ENCODE data around the gene ATG101. TPM values are rescaled to one million over a fixed set of nuclear protein-coding genes. Genes with fewer than 3 reads are reported as not detected.

ATG101 gene
- total RNA-seq, 4 donors from 2014 or later = 40.7 to 61.1 (median 48.0) TPM

DNA sequence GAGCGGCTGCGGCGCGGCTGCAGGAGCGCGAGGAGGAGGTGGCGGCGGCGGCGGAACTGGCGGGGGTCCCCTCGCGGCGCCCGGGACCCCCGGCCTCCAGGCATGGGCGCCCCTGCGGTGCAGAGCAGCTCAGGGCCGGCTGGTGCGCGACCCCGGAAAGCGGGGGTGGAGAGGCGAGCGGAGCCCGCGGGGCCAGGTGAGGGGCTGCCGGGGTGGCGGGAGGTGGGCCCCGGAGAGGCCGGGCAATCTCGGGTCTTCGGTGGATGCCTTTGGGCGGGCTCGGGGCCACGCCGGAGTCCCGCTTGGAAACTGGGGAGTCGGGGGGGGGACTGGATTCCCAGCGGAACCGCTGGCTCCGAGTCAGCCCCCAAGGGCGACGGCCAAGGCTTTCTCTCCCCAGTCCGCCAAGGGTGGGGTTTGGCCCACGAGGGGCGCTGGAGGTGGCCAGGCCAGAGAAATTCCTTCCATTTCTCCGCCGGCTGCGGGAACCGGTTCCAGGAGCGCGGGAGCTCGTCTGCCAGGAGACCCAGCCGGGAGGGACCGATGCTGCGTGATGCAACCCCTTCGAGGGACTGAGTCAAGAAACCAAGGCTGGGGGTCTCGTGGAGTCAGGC is 32.4 kb upstream of the ATG101 start:
- Histone ChIP-seq H3K27me3 (no peaks in the 10 kb centered on the region), H3K4me3 (replicated peaks in 1 of 3) (peak overlapping the region; percentile 74 to 83 (median 81)), H3K36me3 (no peaks in the 10 kb centered on the region), H3K9me3 (no peaks in the 10 kb centered on the region), H3K27ac (peak overlapping the region; percentile 86 to 98 (median 95)), H3K4me1 (peaks cover 36 to 68% of the 10 kb centered on the region in 2 donors)
- intact Hi-C loops (cut with DNase I) = no loop called here
- no peak for TF ChIP-seq POLR2A (IDR thresholded peaks at IDR 0.05)
- TF ChIP-seq CTCF (IDR thresholded peaks at IDR 0.05) = no peak
- 0 to 1% methylated on average over 16 of the region's 59 CpGs for WGBS, 2 donors
- peak; percentile 68 to 75 for DNase-seq

GRCh38 chr12:52038447-52038846 is 31.3 kb upstream of the ATG101 start:
- Histone ChIP-seq H3K9me3 (no peaks in the 10 kb centered on the region), H3K27me3 (no peaks in the 10 kb centered on the region), H3K27ac (peak overlapping the region; percentile 86 to 98 (median 95)), H3K4me1 (peaks cover 40 to 73% of the 10 kb centered on the region in 2 donors), H3K4me3 (replicated peaks in 1 of 3) (peak overlapping the region in 1 of 3 donors; percentile 81), H3K36me3 (no peaks in the 10 kb centered on the region)
- DNase-seq = no peak
- WGBS, 2 donors = 57 to 64% methylated on average over 6 of the region's 6 CpGs
- intact Hi-C loops (cut with DNase I) = no loop called here
- peak in 1 of 2 donors; percentile 43 for TF ChIP-seq POLR2A (IDR thresholded peaks at IDR 0.05)
- peak in 1 of 6 experiments; percentile 4 for TF ChIP-seq CTCF (IDR thresholded peaks at IDR 0.05)

- intact Hi-C loops (cut with DNase I) = no loop called here
- no peaks in the 10 kb centered on the region for H3K9me3 ChIP-seq
- H3K4me1 ChIP-seq = peaks cover 53 to 86% of the 10 kb centered on the region in 2 donors
- no peaks in the 10 kb centered on the region for H3K27me3 ChIP-seq
- peak overlapping the region; percentile 95 to 98 (median 95) for H3K27ac ChIP-seq
- no peak for DNase-seq
- no peak overlapping the region for H3K4me3 ChIP-seq (replicated peaks in 1 of 3)
- 77 to 92% methylated on average over 3 of the region's 3 CpGs for WGBS, 2 donors
- TF ChIP-seq POLR2A (IDR thresholded peaks at IDR 0.05) (no peak), CTCF (IDR thresholded peaks at IDR 0.05) (no peak)
- no peaks in the 10 kb centered on the region for H3K36me3 ChIP-seq
These were observed 28.7 kb upstream of the ATG101 start for GRCh38 chr12:52041035-52041434.

DNA sequence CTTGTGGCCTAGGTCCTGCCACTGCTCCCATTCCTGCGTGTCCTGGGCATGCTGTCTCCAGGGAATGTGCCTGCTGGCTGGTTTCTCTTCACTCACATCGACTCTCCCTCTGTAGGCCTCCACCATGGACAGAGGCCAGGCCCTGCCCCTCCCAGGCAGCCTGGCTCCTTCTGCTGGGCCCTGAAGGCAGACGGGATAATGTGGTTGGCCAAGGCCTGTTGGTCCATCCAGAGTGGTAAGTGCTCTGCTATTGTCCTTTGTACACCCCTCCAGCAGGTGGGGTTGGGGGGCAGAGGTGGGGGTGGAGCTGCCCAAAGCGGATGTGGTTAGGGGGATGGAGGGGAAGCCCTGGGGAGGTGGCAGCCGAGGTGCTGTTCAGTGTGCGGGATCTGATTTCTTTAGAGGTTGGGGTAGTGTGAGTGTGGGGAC is 28.1 kb upstream of the ATG101 start:
- Histone ChIP-seq H3K4me1 (peaks cover 46 to 86% of the 10 kb centered on the region in 2 donors), H3K9me3 (no peaks in the 10 kb centered on the region), H3K27ac (peak overlapping the region; percentile 95 to 98 (median 95)), H3K27me3 (no peaks in the 10 kb centered on the region), H3K4me3 (replicated peaks in 1 of 3) (no peak overlapping the region), H3K36me3 (no peaks in the 10 kb centered on the region)
- DNase-seq = peak; percentile 55 to 62
- TF ChIP-seq POLR2A (IDR thresholded peaks at IDR 0.05) (no peak), CTCF (IDR thresholded peaks at IDR 0.05) (no peak)
- 51 to 64% methylated on average over 5 of the region's 6 CpGs for WGBS, 2 donors
- intact Hi-C loops (cut with DNase I) = no loop called here

DNA sequence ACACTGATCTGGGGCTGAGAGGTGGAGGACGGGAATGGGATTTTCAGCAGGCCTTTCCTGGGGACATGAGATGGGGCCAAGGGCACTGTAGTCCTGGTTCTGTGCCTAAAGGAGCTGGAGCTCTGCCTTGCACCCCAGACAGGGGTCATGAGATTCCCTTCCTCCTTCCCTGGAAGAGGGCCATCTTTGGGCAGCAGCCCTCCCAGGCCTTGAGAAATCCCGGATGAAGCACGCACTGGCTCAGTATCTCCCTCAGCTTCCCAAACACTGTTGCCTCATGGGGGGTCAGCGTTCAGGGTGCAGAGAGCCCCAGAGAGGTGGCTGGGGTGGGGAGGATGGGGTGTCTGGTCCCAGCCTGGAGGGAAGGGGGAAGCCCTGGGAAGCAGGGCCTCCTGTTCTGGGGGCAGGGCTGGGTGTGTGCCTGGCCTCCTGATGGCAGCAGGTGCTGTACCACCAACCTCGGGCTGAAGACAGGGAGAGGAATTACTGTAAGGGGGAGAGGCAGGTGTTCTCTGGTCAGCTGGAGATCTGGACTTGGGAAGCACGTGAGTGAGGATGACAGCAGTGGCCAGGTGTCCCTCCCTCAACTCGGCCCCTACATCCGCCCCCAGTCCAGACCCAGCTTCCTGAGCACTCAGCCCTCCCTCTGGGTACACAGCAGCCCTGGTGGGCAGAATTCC is 26.9 kb upstream of the ATG101 start:
- no peaks in the 10 kb centered on the region for H3K36me3 ChIP-seq
- H3K4me3 ChIP-seq (replicated peaks in 1 of 3) = no peak overlapping the region
- peak overlapping the region; percentile 95 to 98 (median 95) for H3K27ac ChIP-seq
- DNase-seq = no peak
- no peak for TF ChIP-seq POLR2A (IDR thresholded peaks at IDR 0.05)
- TF ChIP-seq CTCF (IDR thresholded peaks at IDR 0.05) = no peak
- WGBS, 2 donors = 47 to 52% methylated on average over 7 to 8 of the region's 8 CpGs
- H3K4me1 ChIP-seq = peaks cover 42 to 86% of the 10 kb centered on the region in 2 donors
- no peaks in the 10 kb centered on the region for H3K27me3 ChIP-seq
- intact Hi-C loops (cut with DNase I) = no loop called here
- H3K9me3 ChIP-seq = no peaks in the 10 kb centered on the region
